Heart left ventricle (tissue), 13 donors: ENCODE measurements around the gene RIPK1.
"Not testable (repeated sequence)": the region's sequence is repeated elsewhere in the genome, so short reads cannot be mapped to it uniquely, and the experiment has no call there.

Source experiments
- POLR2A ChIP-seq, 2 donors: fragments of 450-650 bp; IDR thresholded peaks; one replicate each; pipeline ENCODE4 v1.6.1; 2017; ENCODE audit warnings: antibody characterized with exemption in 2 of 2, mild to moderate bottlenecking in 2 of 2, moderate library complexity in 2 of 2
- TF ChIP-seq, protein P1 (sequence below), 12 donors: fragments of 200-600 bp; sonication (generic) in 4 of 12; IDR thresholded peaks; one replicate each; pipeline versions ENCODE4 v1.5.0 to v1.8.0; 2018 to 2022; ENCODE audit warnings: antibody characterized with exemption in 12 of 12, mild to moderate bottlenecking in 5 of 12
- donor health status: ischemic (EF 13 %, LVEDD 7.1; RV severe dilation, severe dysfunction).
- donor health status: DM: no; HTN: yes; CAD: no.
- donor health status: DM: no; HTN: no; CAD: no.
- donor health status: ischemic (EF 25% LVEDD 6.9; RV normal size, moderate dysfunction).
- donor health status: ischemic (EF 25% LVEDD 5.7; RV mildly dilated, moderate dysfunction).
- donor health status: ischemic (EF 35%, LVEDD 5.7; RV mildly dilated, moderate dysfunction).
- donor health status: nonischemic (EF 11% LVEDD 7.7; RV severe dilation, severe dysfunction).
- donor health status: DM: yes; HTN: yes; CAD: no.
- donor health status: PGD.
- donor health status: ischemic (EF 29% LVEDD 5.4; RV normal size, mild dysfunction).
- donor health status: nonischemic (EF 23%, LVEDD 6.1; RV moderate dilation, normal function).

DNA sequence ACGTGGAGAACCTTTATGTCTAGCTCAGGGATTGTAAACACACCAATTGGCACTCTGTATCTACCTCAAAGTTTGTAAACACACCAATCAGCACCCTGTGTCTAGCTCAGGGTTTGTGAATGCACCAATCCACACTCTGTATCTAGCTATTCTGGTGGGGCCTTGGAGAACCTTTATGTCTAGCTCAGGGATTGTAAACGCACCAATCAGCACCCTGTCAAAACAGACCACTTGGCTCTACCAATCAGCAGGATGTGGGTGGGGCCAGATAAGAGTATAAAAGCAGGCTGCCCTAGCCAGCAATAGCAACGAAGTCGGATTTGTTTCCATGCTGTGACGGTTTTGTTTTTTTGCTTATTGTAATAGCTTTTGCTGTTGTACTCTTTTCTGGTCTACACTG lies 40.1 kb upstream of the RIPK1 start:
- TF ChIP-seq POLR2A (IDR thresholded peaks at IDR 0.05): not testable (repeated sequence)
- TF ChIP-seq, protein P1, sequence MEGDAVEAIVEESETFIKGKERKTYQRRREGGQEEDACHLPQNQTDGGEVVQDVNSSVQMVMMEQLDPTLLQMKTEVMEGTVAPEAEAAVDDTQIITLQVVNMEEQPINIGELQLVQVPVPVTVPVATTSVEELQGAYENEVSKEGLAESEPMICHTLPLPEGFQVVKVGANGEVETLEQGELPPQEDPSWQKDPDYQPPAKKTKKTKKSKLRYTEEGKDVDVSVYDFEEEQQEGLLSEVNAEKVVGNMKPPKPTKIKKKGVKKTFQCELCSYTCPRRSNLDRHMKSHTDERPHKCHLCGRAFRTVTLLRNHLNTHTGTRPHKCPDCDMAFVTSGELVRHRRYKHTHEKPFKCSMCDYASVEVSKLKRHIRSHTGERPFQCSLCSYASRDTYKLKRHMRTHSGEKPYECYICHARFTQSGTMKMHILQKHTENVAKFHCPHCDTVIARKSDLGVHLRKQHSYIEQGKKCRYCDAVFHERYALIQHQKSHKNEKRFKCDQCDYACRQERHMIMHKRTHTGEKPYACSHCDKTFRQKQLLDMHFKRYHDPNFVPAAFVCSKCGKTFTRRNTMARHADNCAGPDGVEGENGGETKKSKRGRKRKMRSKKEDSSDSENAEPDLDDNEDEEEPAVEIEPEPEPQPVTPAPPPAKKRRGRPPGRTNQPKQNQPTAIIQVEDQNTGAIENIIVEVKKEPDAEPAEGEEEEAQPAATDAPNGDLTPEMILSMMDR (IDR thresholded peaks at IDR 0.05): not testable (repeated sequence)
